EL (cell line): ENCODE data around the gene PHACTR1.
"Not testable (repeated sequence)": the region's sequence is repeated elsewhere in the genome, so short reads cannot be mapped to it uniquely, and the experiment has no call there.

ENCODE experiments used
- DNase-seq: peaks from one replicate; pipeline ENCODE4 v3.0.0-alpha.2; 2016

The PHACTR1 gene

GRCh38 chr6:13120483-13121482 lies 404.2 kb downstream of the PHACTR1 start:
- DNase-seq = no peak

- DNase-seq = peak; percentile 23
Observed at GRCh38 chr6:13124131-13124530, 407.6 kb downstream of the PHACTR1 start.

DNA sequence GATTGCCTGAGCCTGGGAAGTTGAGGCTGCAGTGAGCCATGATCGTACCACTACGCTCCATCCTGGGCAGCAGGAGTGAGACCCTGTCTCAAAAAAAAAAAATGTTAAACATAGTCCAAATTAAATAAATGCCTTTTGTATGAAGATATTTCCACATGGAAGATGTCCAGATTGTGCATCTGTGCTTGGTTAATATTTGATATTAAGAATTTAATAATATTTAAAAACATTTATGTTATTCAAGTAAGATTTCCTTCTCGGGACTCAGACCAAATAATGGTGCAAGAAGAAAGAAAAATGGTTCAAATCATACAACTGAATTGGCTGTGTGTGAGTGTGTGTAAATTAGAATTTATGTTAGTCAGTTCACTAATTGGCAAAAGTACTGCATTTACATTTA lies 409.3 kb downstream of the PHACTR1 start:
- no peak for DNase-seq

DNA sequence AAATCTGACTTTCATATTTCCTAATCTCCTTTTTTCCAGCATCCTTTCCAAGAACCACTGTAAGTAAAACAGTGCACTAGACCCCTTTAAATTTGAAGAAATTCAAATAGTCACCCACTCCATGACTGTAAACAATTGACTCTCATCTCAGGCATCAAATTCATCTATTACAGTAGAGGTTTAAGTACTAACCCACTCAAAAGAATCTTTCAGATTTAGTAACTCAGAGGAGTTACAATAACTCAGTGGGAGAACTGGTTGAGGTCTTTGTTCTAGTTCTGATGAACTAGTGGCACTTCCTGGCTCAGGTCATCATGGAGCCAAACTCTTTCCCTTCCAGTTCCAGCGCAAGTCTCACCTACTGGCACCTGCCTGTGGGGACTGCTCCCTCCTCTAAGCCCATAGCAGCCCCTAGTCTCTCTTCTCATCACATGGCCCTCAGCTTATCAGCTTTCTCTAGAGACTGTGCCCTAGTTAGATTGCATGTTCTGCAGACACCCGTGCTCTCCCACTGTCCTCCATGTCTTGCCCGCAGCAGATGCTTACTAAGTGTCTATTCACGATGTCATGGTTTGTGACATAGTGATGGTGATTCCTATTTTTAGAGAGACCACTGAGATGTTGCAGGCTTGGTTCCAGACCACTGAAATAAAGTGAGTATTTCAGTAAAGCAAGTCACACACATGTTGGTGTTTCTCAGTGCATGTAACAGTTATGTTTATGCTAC lies 415.5 kb downstream of the PHACTR1 start:
- DNase-seq = no peak

DNA sequence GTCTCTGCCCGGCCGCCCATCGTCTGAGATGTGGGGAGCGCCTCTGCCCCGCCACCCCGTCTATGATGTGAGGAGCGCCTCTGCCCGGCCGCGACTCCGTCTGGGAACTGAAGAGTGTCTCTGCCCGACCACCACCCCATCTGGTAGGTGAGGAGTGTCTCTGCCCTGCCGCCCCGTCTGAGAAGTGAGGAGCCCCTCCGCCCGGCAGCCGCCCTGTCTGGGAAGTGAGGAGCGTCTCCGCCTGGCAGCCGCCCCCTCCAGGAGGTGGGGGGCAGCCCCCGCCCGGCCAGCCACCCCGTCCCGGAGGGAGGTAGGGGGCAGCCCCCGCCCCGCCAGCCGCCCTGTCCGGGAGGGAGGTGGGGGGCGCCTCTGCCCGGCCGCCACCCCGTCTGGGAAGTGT lies 417.3 kb downstream of the PHACTR1 start:
- DNase-seq = not testable (repeated sequence)

GRCh38 chr6:13135152-13135551 lies 418.6 kb downstream of the PHACTR1 start:
- DNase-seq = no peak

DNA sequence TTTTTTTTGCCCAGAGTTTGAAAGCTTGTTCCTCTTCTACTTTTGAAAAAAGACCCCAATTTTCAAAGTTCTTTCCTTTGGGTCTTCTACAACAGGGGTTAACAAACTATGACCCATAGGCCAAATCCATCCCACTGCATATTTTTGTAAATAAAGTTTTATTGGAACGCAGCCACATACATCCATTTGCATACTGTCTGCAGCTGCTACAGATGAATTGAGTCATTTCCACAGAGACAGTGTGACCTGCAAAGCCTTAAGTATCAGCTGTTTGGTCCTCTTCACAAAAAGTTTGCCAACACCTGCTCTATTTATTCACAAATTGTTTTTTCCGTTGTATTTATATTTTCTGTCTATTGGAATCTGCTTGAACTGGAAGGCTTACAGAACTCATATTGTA lies 422.6 kb downstream of the PHACTR1 start:
- no peak for DNase-seq

GRCh38 chr6:13140980-13141379 lies 424.4 kb downstream of the PHACTR1 start:
- DNase-seq = no peak

GRCh38 chr6:13141387-13141786 lies 424.8 kb downstream of the PHACTR1 start:
- DNase-seq = no peak

DNA sequence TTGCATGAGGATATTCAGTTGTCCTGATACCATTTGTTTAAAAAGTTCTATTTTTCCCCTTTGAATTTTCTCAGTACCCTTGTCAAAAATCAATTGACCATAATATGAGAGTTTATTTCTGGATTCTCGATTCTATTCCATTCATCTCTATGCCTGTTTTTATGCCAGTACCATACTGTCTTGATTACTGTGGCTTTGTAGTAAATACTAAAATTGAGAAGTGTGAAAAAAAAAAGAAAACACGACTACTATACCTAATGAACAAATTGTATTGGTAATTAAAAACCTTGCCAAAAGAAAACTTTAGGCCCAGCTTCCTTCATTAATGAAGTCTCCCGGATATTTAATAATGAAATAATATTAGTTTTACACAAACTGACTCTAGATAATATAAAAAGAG lies 426.0 kb downstream of the PHACTR1 start:
- no peak for DNase-seq

DNA sequence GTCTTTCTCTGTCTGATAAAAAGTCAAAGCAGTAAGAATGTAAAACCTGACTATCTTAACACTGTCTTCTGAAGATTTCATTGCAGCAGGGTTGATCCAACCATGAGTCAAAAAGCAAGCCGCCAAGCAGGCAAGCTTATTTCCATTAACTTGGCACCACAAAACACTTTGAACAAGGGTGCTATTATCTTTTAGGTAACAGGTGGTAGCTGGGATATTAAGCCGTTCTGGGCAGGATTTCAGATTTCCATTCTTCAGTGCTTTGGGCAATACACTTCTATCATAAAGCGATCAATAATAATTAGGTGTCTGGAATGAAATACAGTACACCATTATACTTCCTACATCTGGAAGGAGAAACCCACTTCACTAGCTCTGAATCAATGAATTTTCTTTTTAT lies 429.9 kb downstream of the PHACTR1 start:
- no peak for DNase-seq

- DNase-seq = no peak
Observed at GRCh38 chr6:13147376-13147775, 430.8 kb downstream of the PHACTR1 start.

- DNase-seq = no peak
Observed at GRCh38 chr6:13147782-13148181, 431.2 kb downstream of the PHACTR1 start.

DNA sequence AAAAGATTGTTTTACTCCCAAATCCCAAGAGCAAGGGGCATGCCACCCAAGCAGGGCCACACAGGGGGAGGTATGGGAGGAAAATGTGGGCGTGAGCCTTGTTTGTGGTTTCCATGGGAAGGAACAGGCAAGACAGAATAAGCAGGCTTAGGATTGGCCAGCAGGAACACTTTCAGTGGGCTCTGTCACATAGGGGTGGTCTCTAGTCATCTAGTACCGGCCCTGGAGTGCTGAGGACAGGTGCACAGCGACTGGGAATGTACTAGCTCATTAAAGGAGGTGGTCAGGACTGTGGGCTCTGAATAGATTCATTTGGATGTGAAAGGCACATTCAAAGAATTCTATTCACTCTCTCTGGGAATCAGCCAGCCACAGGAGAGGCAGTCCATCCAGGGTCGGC lies 436.2 kb downstream of the PHACTR1 start:
- no peak for DNase-seq

DNA sequence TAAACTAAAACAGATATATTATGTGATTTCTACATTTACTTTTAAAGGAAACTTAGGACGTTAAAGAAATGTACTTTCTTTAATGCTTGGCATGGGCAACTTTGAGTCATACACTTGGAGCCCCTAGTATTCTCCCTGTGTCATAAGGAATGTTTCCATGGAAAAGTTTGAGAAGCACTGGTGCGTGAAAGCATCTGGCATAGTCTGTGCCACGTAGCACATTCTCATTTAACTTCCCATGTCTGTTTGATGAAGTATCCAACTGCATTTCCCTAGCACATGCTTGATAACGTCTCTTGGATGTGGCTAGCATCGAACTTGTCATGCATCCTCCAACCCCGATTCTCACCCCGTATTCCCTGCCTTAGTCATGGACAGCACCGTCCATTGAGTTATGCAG lies 439.8 kb downstream of the PHACTR1 start:
- DNase-seq = no peak

GRCh38 chr6:13157293-13157692 lies 440.7 kb downstream of the PHACTR1 start:
- no peak for DNase-seq

DNA sequence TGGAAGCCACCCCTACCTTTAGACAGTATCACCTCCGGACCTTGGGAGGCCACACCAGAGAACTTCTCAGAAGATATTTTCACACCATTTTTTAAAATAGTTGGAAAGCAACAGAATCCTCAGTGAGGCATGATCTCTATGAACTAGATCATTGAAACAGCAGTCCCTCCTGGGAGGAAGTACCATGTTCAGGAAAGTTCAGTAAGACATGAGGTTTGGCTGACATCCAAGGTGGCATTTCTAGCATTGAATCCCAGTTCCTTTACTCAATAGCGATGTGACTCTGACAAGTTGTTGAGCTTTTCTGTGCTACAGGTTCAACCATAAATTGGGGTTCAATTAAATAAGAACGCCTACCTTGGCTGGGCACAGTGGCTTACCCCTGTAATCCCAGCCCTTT lies 442.7 kb downstream of the PHACTR1 start:
- DNase-seq = peak; percentile 20

- not testable (repeated sequence) for DNase-seq
Observed at GRCh38 chr6:13159822-13160221, 443.3 kb downstream of the PHACTR1 start.

DNA sequence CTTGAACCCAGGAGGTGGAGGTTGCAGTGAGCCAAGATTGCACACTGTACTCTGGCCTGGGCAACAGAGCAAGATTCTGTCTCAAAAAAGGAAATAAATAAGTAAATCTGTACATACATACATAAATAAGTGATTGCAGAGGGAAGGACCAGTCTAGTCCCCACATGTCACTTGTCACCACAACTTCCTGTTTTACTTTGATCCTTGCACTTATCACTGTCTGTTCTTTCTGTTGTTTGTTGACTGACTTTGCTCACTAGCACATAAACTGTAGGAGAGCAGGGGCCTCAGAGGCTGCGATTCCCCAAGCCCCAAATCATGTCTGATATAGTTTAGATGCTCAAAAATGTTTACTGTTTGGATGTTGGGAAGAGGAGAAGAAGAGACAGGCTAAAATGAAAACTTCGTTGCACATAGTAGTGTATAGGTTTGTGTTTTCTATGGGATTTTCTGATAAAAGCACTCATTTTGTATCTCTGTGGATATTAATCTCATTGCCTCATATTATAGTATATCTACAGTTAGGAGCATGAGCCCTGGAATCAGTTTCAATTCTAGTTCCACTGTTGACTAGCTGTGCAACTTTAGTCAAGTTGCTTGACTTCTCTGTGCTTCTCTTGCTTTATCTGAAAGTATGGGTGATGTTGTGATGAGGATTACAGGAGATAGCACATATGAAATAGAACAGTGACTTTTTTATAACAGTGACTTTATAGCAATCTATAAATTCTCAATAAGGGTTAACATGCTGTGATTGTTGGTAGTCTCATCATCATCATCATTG lies 446.8 kb downstream of the PHACTR1 start:
- no peak for DNase-seq

DNA sequence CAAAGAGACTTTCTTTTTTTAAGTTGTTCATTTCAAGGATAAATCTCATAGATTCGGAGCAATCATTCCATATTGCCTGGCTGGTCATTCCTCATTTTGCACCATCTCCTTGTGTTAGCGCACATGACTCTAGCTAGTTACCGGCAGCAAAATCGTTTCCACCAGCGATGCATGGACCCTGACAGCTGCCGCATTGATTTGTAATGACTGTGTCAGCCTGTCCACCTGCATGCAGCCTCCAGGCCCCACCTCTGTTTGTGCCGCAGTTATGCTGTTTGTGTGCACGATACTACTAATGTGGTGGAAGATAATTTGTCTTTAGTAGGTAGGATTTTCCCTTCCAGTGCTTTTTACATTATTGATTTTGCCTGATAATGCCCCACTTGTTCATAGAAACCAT lies 447.7 kb downstream of the PHACTR1 start:
- DNase-seq = no peak

GRCh38 chr6:13165502-13166172 lies 449.1 kb downstream of the PHACTR1 start:
- no peak for DNase-seq

- no peak for DNase-seq
Observed at GRCh38 chr6:13166269-13166668, 449.7 kb downstream of the PHACTR1 start.

- no peak for DNase-seq
Observed at GRCh38 chr6:13166916-13167315, 450.3 kb downstream of the PHACTR1 start.
